Testis (tissue), 3 donors: ENCODE data around the gene FBXO41. TPM values are rescaled to one million over a fixed set of nuclear protein-coding genes. Genes with fewer than 3 reads are reported as not detected.

Experiments
- DNase-seq: peaks from one replicate; pipeline ENCODE4 v3.0.0-alpha.2; 2019
- H3K27ac ChIP-seq, 2 donors: fragments of 200-600 bp; sonication (generic); one replicate each; pipeline ENCODE4 v1.5.1; 2019
- H3K27me3 ChIP-seq: fragments of 200-600 bp; sonication (generic); one replicate; pipeline ENCODE4 v1.5.1; 2019
- H3K36me3 ChIP-seq: fragments of 200-600 bp; sonication (generic); one replicate; pipeline ENCODE4 v1.5.1; 2017; ENCODE audit warnings: low read depth; ENCODE audit errors: missing control alignments
- H3K4me1 ChIP-seq: fragments of 200-600 bp; sonication (generic); one replicate; pipeline ENCODE4 v1.5.1; 2019
- H3K4me3 ChIP-seq, 2 donors: fragments of 200-600 bp; sonication (generic); one replicate each; pipeline ENCODE4 v1.5.1; 2017 to 2019
- H3K9me3 ChIP-seq: fragments of 200-600 bp; sonication (generic); one replicate; pipeline ENCODE4 v1.5.1; 2017
- POLR2A ChIP-seq: fragments of 450-650 bp; IDR thresholded peaks from one replicate; pipeline ENCODE4 v1.6.1; 2017; ENCODE audit warnings: antibody characterized with exemption, mild to moderate bottlenecking, moderate library complexity
- WGBS, 2 donors: methylation state at CpG; one replicate each; pipeline ENCODE4 v1.1.5; 2018; 5-methylcytosine and 5-hydroxymethylcytosine counted together
- intact Hi-C: fragments of 100-400 bp; cut with DNase I; formaldehyde crosslinking; loops from one replicate; pipeline ENCODE4 v1.15.1; 2023; ENCODE audit warnings: low total_unique reads
- polyA plus RNA-seq: library from polyadenylated mRNA; stranded (reverse); fragments of 350-450 nt; fragmentation: Illumina TruSeq; extraction: RNeasy Lipid Tissue Mini Kit (QIAGEN cat#74804); gene quantifications from one replicate; pipeline ENCODE4 v1.2.3, GENCODE V29; 2014; ENCODE audit warnings: low read depth, low replicate concordance; ENCODE audit not compliant: insufficient read depth
- total RNA-seq, 2 donors: library from RNA; depleted of rRNA; stranded (reverse); fragments of >200 nt; gene quantifications; one replicate each; pipeline ENCODE4 v1.2.3, GENCODE V29; 2016
- TF ChIP-seq, protein P1 (sequence below), 3 experiments: fragments of 450-650 bp in 2 of 3; fragments of 200-600 bp in 1 of 3; sonication (generic) in 1 of 3; IDR thresholded peaks; one replicate each; pipeline ENCODE4 v1.5.1; 2016 to 2019; ENCODE audit warnings: antibody characterized with exemption in 3 of 3, mild to moderate bottlenecking in 2 of 3, moderate library complexity in 1 of 3

The FBXO41 gene
- total and polyA plus RNA-seq, 3 donors from 2014 or later = 4.9 to 12.4 (median 11.1) TPM

DNA sequence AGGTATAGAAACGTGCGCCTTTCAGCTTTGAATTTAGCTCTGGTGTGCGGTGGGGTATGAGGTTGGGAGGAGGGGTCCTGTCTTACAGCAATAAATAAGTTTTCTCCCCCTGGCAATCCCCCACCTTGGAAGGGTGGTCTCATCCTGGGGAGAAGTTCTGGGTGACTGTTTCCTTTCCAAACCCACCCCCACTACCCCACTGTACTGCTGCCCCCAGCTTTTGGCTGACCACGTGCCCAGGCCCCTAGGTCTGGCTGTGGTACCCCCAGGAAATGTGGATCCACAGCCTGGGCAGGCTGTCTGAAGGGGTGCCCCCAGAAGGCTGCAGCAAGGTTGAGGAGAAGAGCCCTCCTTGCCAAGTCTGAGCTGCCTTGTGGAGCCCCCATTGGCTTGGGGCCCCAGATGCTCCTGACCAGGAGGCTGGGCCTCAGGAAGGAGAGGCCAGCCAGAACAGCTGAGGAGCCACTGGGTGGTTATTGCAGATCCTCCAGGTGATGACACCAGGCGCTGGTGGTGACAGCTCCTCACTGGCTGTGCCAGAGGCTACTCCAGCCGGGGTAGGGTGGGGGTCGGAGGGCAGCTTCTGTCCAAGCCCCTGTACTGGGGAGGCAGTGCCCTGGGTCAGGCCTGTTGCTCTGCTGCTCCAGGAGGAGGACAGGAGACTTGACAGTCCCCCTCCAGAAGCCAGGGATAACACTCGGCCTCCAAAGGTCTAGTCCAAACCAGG, 25.9 kb downstream of the FBXO41 start:
- TF ChIP-seq POLR2A = no peak
- TF ChIP-seq, protein P1, sequence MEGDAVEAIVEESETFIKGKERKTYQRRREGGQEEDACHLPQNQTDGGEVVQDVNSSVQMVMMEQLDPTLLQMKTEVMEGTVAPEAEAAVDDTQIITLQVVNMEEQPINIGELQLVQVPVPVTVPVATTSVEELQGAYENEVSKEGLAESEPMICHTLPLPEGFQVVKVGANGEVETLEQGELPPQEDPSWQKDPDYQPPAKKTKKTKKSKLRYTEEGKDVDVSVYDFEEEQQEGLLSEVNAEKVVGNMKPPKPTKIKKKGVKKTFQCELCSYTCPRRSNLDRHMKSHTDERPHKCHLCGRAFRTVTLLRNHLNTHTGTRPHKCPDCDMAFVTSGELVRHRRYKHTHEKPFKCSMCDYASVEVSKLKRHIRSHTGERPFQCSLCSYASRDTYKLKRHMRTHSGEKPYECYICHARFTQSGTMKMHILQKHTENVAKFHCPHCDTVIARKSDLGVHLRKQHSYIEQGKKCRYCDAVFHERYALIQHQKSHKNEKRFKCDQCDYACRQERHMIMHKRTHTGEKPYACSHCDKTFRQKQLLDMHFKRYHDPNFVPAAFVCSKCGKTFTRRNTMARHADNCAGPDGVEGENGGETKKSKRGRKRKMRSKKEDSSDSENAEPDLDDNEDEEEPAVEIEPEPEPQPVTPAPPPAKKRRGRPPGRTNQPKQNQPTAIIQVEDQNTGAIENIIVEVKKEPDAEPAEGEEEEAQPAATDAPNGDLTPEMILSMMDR (IDR thresholded peaks at IDR 0.05) = no peak
- no peak for DNase-seq
- H3K4me3 ChIP-seq = no peak overlapping the region
- H3K9me3 ChIP-seq = no peaks in the 10 kb centered on the region
- H3K27me3 ChIP-seq = no peaks in the 10 kb centered on the region
- H3K27ac ChIP-seq = no peak overlapping the region
- H3K4me1 ChIP-seq = no peaks in the 10 kb centered on the region
- intact Hi-C loops = no loop called here
- H3K36me3 ChIP-seq = no peaks in the 10 kb centered on the region
- 86 to 89% methylated on average over 5 to 8 of the region's 8 CpGs for WGBS, 2 donors

DNA sequence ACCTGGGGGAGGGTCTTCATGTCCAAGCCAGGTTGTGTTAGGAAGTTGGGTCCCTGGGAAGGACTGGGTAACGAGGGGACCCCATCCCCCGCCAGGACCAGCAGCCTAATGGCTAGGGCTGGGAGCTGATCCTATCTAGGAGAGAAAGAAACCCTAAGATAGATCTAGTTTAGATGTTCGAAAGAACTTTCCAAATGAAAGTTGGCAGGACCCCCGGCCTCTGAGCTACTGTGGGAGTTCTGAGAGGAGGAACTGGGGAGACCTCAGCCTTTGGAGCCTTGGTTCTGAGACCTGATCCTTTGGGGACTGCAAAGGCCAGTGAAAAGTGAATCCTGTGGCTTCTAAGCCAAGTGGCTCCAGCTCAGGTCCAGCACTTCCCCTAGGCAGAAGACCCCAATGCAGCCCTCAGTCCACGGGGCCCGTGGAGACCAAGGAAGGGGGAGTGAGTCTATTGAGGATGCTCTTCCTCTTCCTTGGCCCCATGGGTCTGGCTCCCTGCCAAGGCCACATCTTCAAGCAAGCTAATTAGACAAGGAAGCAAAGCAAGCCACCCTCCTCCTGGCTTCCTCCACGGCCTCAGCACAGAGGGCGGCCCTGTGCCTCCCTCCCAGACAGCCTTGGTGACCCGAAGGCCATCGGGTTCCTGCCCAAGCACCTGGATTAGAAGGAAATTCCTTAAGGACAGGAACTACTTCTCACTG, 26.7 kb downstream of the FBXO41 start:
- Histone ChIP-seq H3K27me3 (no peaks in the 10 kb centered on the region), H3K4me3 (no peak overlapping the region), H3K27ac (no peak overlapping the region), H3K36me3 (no peaks in the 10 kb centered on the region), H3K9me3 (no peaks in the 10 kb centered on the region), H3K4me1 (no peaks in the 10 kb centered on the region)
- 65 to 75% methylated on average over 6 to 10 of the region's 10 CpGs for WGBS, 2 donors
- intact Hi-C loops = no loop called here
- TF ChIP-seq, protein P1 (IDR thresholded peaks at IDR 0.05) = no peak
- no peak for TF ChIP-seq POLR2A
- no peak for DNase-seq

DNA sequence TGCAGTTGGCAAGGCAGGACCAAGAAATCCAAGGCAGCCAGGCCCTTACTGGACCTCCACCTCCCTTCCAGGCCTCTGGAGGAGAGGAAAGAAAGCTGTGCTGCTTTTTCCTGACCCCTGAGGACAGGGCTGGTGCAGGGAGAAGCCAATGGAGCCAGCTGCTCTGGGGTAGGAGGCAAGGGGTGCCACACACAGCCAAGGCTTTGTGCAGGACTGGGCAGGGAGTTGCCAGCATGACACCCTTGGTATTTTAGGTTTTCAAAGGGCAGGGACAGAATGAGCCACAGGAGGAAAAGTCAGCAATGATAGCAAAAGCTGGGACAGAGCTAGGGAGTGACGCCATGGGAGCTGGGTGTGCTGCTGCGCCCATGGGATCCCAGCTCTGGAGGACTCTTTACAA, 27.3 kb downstream of the FBXO41 start:
- Histone ChIP-seq H3K4me3 (no peak overlapping the region), H3K27me3 (no peaks in the 10 kb centered on the region), H3K27ac (no peak overlapping the region), H3K4me1 (no peaks in the 10 kb centered on the region), H3K36me3 (no peaks in the 10 kb centered on the region), H3K9me3 (no peaks in the 10 kb centered on the region)
- DNase-seq = no peak
- intact Hi-C loops = no loop called here
- no peak for TF ChIP-seq POLR2A
- TF ChIP-seq, protein P1 (IDR thresholded peaks at IDR 0.05) = no peak
- WGBS, 2 donors = 86 to 90% methylated on average over 2 of the region's 2 CpGs

- Histone ChIP-seq H3K27me3 (no peaks in the 10 kb centered on the region), H3K27ac (no peak overlapping the region), H3K9me3 (no peaks in the 10 kb centered on the region), H3K4me3 (no peak overlapping the region), H3K4me1 (no peaks in the 10 kb centered on the region), H3K36me3 (no peaks in the 10 kb centered on the region)
- DNase-seq = no peak
- 20 to 63% methylated on average over 1 of the region's 1 CpG for WGBS, 2 donors
- intact Hi-C loops = no loop called here
- no peak for TF ChIP-seq POLR2A
- TF ChIP-seq, protein P1 (IDR thresholded peaks at IDR 0.05) = no peak
Observed at GRCh38 chr2:73256618-73256922, 27.7 kb downstream of the FBXO41 start.
